Stimulated activated effector memory CD8-positive, alpha-beta T cell treated with anti-CD3 and anti-CD28 coated beads, Interleukin-12 subunit alpha, Interleukin-12 subunit beta, amount 100 ng/mL, for 72 hours (primary cell): Measurements from ENCODE around the gene MARK3.
A peak's percentile ranks its signal among the peaks of the same experiment; 100 is the strongest.

Source experiments
- ATAC-seq: fragments of 150-1000 bp; cut with Tn5 transposase; 2 replicates; pipeline ENCODE4 v1.10.0; 2021
- DNase-seq, 2 donors: peaks; one replicate each; pipeline ENCODE4 v3.0.0; 2021 to 2022; ENCODE audit warnings: low spot score in 2 of 2
- H3K27ac Mint-ChIP-seq: one replicate; pipeline ENCODE4 v1.8.0; 2022; ENCODE audit warnings: mild to moderate bottlenecking, mixed read lengths
- H3K36me3 Mint-ChIP-seq: one replicate; pipeline ENCODE4 v1.8.0; 2022; ENCODE audit warnings: mild to moderate bottlenecking, mixed read lengths
- H3K4me1 Mint-ChIP-seq: one replicate; pipeline ENCODE4 v1.8.0; 2022; ENCODE audit warnings: mixed read lengths
- H3K4me3 Mint-ChIP-seq: one replicate; pipeline ENCODE4 v1.8.0; 2022; ENCODE audit warnings: mild to moderate bottlenecking, mixed read lengths
- H3K9me3 Mint-ChIP-seq: one replicate; pipeline ENCODE4 v1.8.0; 2022; ENCODE audit warnings: mixed read lengths

MARK3 gene

GRCh38 chr14:103531421-103532215 lies 146.4 kb downstream of the MARK3 start:
- Mint-ChIP-seq H3K36me3 (peaks cover 42% of the 10 kb centered on the region), H3K9me3 (no peaks in the 10 kb centered on the region), H3K27ac (peak overlapping the region; percentile 74), H3K4me3 (peak overlapping the region; percentile 91), H3K4me1 (peaks cover 49% of the 10 kb centered on the region)
- ATAC-seq (no peak), DNase-seq (no peak)

- Mint-ChIP-seq H3K36me3 (peaks cover 38% of the 10 kb centered on the region), H3K4me1 (peaks cover 40% of the 10 kb centered on the region), H3K27ac (no peak overlapping the region), H3K9me3 (no peaks in the 10 kb centered on the region), H3K4me3 (no peak overlapping the region)
- ATAC-seq, result no peak
- DNase-seq, result no peak
Observed at GRCh38 chr14:103532216-103533136, 147.3 kb downstream of the MARK3 start.

GRCh38 chr14:103533137-103533998 lies 148.2 kb downstream of the MARK3 start:
- no peak overlapping the region for H3K4me3 Mint-ChIP-seq
- peaks cover 33% of the 10 kb centered on the region for H3K36me3 Mint-ChIP-seq
- no peak overlapping the region for H3K27ac Mint-ChIP-seq
- ATAC-seq, result no peak
- no peaks in the 10 kb centered on the region for H3K9me3 Mint-ChIP-seq
- DNase-seq, result no peak
- peaks cover 31% of the 10 kb centered on the region for H3K4me1 Mint-ChIP-seq

GRCh38 chr14:103533999-103534575 lies 148.9 kb downstream of the MARK3 start:
- H3K4me1 Mint-ChIP-seq, result peaks cover 26% of the 10 kb centered on the region
- H3K27ac Mint-ChIP-seq, result no peak overlapping the region
- no peaks in the 10 kb centered on the region for H3K9me3 Mint-ChIP-seq
- H3K36me3 Mint-ChIP-seq, result peaks cover 26% of the 10 kb centered on the region
- ATAC-seq (no peak), DNase-seq (no peak)
- H3K4me3 Mint-ChIP-seq, result no peak overlapping the region

- Mint-ChIP-seq H3K36me3 (peaks cover 26% of the 10 kb centered on the region), H3K4me1 (peaks cover 23% of the 10 kb centered on the region), H3K9me3 (no peaks in the 10 kb centered on the region), H3K27ac (no peak overlapping the region), H3K4me3 (no peak overlapping the region)
- DNase-seq (no peak), ATAC-seq (no peak)
Observed at GRCh38 chr14:103534576-103535061, 149.4 kb downstream of the MARK3 start.

- Mint-ChIP-seq H3K4me1 (peaks cover 17% of the 10 kb centered on the region), H3K27ac (no peak overlapping the region), H3K36me3 (peaks cover 20% of the 10 kb centered on the region), H3K9me3 (no peaks in the 10 kb centered on the region), H3K4me3 (no peak overlapping the region)
- ATAC-seq (no peak), DNase-seq (no peak)
Observed at GRCh38 chr14:103535081-103535890, 150.1 kb downstream of the MARK3 start.

- Mint-ChIP-seq H3K4me3 (no peak overlapping the region), H3K27ac (no peak overlapping the region), H3K36me3 (peaks cover 16% of the 10 kb centered on the region), H3K9me3 (no peaks in the 10 kb centered on the region), H3K4me1 (peaks cover 9% of the 10 kb centered on the region)
- no peak for DNase-seq
- ATAC-seq, result no peak
Observed at GRCh38 chr14:103535891-103536565, 150.8 kb downstream of the MARK3 start.

- no peaks in the 10 kb centered on the region for H3K9me3 Mint-ChIP-seq
Observed at GRCh38 chr14:103536693-103537092, 151.5 kb downstream of the MARK3 start.

GRCh38 chr14:103537175-103537990 lies 152.2 kb downstream of the MARK3 start:
- ATAC-seq (no peak), DNase-seq (no peak)
- Mint-ChIP-seq H3K36me3 (peaks cover 6% of the 10 kb centered on the region), H3K4me1 (no peaks in the 10 kb centered on the region), H3K4me3 (no peak overlapping the region), H3K27ac (no peak overlapping the region), H3K9me3 (no peaks in the 10 kb centered on the region)

More at GRCh38 chr14:103536693-103537092, 151.5 kb downstream of the MARK3 start:
- Mint-ChIP-seq H3K36me3 (peaks cover 10% of the 10 kb centered on the region), H3K27ac (no peak overlapping the region), H3K4me1 (peaks cover 3% of the 10 kb centered on the region), H3K4me3 (no peak overlapping the region)
- DNase-seq (no peak), ATAC-seq (no peak)

- no peaks in the 10 kb centered on the region for H3K4me1 Mint-ChIP-seq
- no peaks in the 10 kb centered on the region for H3K9me3 Mint-ChIP-seq
- H3K4me3 Mint-ChIP-seq, result no peak overlapping the region
- ATAC-seq (no peak), DNase-seq (no peak)
- no peak overlapping the region for H3K27ac Mint-ChIP-seq
- H3K36me3 Mint-ChIP-seq, result peaks cover 6% of the 10 kb centered on the region
Observed at GRCh38 chr14:103538291-103539055, 153.3 kb downstream of the MARK3 start.

GRCh38 chr14:103539056-103539825 lies 154.0 kb downstream of the MARK3 start:
- Mint-ChIP-seq H3K27ac (no peak overlapping the region), H3K4me1 (no peaks in the 10 kb centered on the region), H3K4me3 (no peak overlapping the region), H3K9me3 (no peaks in the 10 kb centered on the region), H3K36me3 (peaks cover 6% of the 10 kb centered on the region)
- no peak for DNase-seq
- no peak for ATAC-seq
